Hematopoietic multipotent progenitor cell treated with erythropoietin and hydrocortisone succinate and interleukin-3 and kit ligand, for 15 days (in vitro differentiated cells): ENCODE measurements around the gene MYLIP.
A peak's percentile ranks its signal among the peaks of the same experiment; 100 is the strongest.
"Not testable (repeated sequence)": the region's sequence is repeated elsewhere in the genome, so short reads cannot be mapped to it uniquely, and the experiment has no call there.

Experiments
- DNase-seq: peaks from one replicate; pipeline ENCODE4 v3.0.0-alpha.2; 2015; ENCODE audit warnings: low spot score

The MYLIP gene

DNA sequence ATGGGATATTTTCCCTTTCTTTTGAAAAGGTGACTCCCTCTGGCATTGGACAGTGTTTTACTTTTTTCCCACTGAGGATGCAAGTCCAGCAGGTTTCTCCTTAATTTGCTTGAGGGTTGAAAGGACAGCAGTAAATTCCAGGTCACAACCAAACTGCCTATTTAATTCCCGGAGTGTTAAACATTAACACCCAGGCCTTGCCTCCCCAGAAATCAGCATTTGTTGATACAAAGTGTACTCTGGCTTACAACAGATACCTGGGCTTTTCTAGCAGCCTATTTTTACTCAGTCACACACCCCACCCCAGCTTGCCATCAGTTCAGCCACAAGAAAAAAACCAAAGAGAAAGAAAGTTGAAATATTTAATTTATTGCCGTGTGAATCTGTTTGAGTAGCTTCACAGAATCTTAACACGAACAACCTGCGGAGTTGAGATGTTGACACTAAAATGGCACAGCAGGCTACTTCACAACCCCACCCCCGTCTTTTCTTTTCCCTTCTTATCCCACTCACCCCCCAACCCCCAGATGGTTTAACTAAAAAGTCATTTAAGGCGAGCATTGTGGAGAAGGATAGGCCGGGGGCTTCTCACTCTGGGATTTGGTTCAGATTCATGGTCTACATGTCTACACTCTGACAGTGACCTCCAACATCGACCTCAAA lies 45.7 kb downstream of the MYLIP start:
- DNase-seq, result no peak

DNA sequence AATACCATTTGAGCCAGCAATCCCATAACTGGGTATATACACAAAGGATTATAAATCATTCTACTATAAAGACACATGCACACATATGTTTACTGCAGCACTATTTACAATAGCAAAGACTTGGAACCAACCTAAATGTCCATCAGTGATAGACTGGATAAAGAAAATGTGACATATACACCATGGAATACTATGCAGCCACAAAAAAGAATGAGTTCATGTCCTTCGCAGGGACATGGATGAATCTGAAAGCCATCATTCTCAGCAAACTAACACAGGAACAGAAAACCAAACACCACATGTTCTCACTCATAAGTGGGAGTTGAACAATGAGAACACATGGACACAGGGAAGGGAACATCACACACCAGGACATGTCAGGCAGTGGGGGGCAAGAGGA lies 47.7 kb downstream of the MYLIP start:
- not testable (repeated sequence) for DNase-seq

DNA sequence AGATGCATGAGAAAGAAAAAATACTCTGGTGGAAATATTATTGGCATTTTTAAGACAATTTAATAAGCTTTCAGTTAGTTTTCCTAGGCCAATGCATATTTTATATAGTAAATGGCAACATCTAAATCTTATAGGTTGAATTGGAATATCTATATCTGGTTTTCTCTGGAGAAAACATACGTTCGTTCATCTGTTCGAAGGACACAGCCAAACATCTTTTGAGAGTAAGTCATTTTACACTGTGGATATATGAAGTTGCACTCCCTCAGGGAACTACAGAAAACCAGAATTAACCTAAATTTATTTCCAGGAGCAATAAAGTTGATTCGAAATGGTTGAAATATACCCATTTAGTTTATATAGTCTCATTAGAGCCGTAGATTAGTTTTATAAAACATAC lies 49.0 kb downstream of the MYLIP start:
- no peak for DNase-seq

DNA sequence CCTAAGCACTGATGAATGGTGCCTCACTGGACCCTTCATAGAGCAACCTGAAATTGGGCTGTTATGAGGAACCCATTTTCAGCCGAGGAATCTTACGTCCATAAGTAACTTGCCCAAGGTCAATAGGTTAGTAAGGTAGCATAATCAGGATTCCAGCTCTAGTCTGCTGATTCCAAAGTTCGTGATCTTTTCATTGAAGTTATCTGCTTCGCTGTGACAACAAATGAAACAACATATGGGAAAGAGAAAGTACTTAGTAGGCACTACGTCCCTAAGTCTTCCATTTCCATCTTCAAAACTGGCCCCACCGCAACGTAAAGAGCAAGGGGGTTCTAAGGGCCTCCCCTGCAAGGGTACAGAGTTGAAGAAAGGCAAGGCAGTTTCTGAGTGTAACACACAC lies 49.5 kb downstream of the MYLIP start:
- DNase-seq, result no peak

DNA sequence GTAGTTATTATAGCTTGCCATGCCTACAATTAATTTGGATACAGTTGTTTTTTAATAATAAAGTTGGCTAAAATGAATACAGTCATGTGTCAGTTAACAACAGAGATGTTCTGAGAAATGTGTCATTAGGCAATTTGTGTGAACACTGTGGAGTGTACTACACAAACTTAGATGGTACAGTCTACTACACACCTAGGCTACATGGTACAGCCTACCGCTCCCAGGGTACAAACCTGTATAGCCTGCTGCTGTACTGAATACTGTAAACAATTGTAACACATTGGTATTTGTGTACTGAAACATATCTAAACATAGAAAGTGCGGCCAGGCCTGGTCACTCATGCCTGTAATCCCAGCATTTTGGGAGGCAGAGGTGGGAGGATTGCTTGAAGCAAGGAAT lies 50.2 kb downstream of the MYLIP start:
- no peak for DNase-seq

DNA sequence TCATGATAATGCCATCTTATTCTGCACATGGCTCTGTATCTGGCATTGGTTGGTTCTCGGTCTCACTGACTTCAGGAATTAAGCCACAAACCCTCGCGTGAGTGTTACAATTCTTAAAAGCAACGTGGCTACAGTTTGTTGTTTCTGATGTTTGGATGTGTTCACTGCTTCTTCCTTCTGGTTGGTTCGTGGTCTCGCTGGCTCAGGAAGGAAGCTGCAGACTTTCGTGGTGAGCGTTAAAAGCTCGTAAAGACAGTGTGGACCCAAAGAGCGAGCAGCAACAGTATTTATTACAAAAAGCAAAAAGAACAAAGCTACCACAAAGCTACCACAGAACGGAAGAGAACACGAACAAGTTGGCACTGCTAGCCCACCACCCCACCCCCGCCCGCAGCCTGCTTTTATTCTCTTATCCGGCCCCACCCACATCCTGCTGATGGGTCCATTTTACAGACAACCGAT lies 51.1 kb downstream of the MYLIP start:
- DNase-seq, result no peak

DNA sequence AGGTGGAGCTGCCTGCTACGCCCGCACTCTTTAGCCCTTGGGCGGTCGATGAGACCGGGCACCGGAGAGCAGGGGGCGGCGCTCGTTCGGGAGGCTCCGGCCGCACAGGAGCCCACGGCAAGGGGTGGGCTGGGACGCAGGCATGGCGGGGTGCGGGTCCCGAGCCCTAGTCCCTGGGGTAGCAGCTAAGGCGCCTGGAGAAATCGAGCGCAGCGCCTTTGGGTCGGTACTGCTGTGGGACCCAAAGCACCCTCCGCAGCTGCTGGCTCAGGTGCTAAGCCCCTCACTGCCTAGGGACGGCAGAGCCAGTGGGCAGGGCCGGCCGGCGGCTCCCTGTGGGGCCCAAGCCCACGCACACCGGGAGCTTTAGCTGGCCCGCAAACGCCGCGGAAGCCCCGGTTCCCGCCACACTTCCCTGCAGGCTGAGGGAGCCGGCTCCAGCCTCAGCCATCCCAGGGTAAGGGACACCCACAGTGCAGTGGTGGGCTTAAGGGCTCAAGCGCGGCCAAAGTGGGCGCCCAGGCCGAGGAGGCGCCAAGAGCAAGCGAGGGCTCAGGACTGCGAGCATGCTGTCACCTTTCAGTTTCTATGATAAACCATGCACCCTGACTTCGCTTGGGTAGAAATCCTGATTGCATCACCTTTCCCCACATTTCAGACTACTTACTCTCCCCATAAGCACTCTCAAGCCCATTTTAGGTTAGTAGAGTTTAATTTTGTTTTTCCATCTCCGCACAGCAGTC lies 52.0 kb downstream of the MYLIP start:
- DNase-seq, result no peak

DNA sequence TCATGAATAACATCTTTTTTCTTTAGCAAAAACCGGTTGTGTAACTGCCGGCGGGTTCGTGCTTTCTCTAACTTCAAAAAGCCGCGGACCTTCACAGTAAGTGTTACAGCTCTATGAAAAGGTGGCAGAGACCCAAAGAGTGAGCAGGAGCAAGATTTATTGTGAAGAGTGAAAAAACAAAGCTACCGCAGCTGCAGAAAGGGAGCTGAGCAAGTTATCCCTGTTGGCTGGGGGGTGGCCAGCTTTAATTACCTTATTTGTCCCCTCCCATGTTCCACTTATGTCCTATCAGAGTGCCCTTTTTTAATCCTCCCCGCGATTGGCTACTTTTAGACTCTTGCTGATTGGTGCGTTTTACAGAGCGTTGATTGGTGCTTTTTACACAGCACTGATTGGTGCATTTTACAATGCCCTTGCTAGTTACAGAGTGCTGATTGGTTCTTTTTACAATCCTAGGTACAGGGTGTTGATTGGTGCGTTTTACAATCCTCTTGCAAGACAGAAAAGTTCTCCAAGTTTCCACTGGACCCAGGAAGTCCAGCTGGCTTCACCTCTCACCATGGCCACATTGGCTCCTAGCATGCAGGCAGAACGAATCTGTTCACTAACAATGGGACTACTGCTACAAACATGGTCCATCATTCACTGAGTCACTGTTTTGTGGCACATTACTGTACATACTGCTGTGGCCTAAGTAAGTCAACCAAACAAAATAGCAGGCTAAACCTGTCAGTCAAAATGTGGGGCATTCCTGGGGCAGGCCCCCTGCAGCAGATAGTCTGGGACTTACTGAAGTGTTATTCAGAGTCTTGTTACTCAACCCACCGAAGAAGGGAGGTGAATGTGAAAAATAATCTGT lies 52.8 kb downstream of the MYLIP start:
- no peak for DNase-seq

DNA sequence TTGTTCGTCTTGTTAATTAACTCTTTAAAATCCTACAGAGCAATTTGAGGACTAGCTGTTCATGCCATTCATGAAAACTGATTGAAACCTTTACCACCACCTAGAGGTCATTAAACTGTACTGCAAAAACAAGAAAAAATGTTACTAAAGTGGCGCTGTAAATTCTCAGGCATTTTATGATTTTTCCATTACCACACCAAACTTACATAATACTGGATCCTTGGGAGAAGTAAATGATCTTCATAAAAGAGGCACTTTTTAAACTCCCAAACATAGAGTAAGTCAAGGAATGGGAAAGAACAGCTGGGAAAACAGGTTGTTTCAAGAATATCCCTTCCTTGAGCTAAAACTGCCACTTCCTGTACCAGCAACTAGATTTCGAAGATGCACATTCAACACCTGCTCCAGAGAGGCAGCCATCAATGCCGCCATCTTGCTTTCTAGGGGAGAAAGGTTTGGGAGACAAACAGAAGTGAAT lies 54.3 kb downstream of the MYLIP start:
- DNase-seq, result peak; percentile 65

DNA sequence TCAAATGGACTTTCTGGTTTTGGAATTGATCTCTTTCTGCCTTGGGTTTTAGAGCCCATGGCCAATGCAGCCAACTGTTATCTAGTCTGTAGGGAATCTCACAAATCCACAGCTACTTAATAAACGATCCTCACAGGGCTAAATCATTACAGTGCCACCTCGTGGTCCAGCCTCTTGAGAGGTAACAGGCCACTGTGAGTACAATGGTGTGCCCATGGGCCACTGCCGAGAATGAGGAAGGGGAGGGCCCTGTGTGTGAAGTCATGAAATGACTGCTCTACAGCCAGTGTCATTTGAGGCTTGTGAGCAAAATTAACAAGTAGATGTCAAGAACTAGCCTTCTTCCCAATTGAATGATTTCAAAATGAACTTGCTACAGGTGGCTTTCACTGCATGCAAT lies 55.2 kb downstream of the MYLIP start:
- peak; percentile 27 for DNase-seq

DNA sequence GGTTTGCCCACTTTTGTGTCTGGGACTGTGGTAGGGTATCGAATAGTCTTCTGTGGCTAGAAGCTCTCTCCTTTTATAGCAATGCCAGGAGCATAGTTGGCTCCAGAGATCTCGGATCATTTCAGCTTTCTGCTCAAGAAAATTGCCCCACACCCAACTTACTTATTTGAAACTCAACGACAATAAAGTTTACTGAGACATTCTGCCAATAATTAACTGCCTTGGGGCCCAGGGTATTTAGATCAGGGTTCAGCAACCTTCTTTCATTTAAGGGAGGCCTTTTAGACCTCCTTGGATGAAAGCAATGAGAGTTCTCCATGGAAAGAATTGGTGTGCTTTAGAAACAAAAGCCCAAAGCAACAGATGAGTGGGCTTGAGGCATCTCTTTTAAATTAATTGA lies 55.7 kb downstream of the MYLIP start:
- DNase-seq, result no peak

DNA sequence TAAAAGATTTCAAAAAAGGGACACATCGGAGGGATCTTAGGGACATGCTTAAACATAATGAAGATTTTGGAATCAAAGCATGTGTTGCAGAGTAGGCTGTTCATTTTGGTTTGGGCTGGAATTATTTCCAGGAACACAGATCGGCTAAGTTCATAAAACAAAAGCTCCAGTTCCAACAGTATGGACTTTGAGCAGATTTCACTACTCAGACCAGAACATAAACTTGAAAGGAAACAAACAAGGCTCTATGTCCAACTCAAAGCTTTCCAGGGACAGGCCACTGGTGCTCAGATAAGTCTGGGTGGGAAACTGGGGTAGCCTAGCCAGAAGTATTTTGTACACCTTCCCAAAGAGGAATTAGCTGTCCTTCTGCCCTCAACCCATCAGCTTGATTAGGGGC lies 58.3 kb downstream of the MYLIP start:
- no peak for DNase-seq

DNA sequence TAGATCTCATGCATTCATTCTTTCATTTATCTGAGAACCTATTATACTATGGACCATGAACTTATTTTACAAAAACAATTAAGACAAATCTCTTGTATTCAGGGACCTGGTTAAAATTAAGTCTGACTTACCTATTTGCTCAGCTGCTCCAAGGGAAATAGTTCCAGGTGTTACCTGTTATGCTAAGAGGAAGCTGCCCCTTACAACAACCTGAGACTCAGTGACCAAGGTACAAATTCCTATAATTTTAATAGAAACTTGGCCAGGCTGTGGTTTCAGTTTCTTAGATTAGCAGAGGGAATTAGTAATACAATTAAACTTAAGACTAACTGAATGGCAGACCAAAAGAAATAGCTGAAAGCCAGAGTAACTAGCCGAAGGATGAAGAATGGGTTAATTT lies 61.3 kb downstream of the MYLIP start:
- DNase-seq, result no peak

DNA sequence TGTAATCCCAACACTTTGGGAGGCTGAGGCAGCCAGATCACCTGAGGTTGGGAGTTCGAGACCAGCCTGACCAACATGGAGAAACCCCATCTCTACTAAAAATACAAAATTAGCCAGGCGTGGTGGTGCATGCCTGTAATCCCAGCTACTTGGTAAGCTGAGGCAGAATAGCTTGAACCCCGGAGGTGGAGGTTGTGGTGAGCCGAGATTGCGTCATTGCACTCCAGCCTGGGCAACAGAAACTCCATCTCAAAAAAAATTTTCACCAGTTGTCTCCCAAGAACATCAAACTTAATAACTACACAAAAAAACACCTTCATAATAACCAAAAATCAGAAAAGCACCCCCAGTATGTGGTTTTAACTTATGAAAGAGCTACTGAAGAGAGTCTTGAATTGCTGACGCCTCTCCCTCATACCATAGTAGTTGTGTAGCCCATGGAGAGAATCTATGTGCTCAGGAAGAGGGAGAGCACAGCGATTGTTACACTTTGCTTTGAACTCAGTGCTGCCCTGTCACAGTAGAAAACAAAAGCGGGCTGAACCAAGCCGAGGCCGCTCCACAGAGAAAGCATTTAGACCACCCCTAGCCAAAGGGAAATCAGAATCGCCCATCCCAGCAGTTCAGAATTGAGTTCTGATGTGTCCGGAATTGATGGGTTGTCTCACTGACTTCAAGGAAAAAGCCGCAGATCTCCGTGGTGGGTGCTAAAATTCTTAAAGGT lies 67.5 kb downstream of the MYLIP start:
- DNase-seq, result no peak

DNA sequence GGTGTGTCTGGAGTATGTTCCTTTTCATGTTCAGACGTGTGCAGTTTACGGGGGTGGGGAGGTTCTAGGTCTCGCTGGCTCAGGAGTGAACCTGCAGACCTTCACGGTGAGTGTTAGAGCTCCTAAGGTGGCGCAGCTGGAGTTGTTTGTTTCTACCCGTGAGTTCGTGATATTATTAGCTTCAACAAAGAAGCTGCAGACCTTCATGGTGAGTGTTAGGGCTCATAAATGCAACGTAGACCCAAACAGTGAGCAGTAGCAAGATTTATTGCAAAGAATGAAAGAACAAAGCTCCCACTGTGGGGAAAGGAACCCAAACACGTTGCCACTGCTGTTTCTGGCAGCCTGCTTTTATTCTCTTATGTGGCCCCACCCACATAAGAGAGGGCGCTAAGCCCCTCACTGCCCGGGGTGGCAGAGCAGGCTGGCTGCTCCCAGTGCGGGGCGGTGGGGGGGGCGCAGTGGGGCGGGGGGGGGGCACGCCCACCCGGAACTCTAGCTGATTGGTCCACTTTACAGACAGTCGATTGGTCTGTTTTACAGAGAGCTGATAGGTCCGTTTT lies 68.2 kb downstream of the MYLIP start:
- no peak for DNase-seq
